HG03103 (cell line): ENCODE measurements around the gene GPBAR1.
"Not testable (repeated sequence)": the region's sequence is repeated elsewhere in the genome, so short reads cannot be mapped to it uniquely, and the experiment has no call there.

Source experiments
- ATAC-seq: cut with Tn5 transposase; IDR thresholded peaks from one replicate; pipeline ENCODE4 v1.9.1; 2021; ENCODE audit warnings: low read depth; ENCODE audit not compliant: unreplicated experiment

The GPBAR1 gene

DNA sequence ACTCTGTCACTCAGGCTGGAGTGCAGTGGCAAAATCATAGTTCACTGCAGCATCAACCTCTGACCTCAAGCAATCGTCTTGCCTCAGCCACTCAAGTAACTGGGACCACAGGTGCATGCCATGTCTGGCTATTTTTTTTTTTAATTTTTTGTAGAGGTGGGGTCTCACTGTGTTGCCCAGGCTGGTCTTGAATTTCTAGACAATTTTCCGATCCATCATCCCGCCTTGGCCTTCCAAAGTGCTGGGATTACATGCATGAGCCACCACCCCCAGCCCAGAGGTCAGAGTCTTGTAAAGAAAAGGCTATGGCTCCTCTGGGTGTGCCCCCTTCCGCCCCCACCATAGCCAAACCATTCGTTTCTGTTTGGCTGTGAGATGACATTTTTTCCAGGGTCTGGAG is 44.6 kb downstream of the GPBAR1 start:
- no peak for ATAC-seq

DNA sequence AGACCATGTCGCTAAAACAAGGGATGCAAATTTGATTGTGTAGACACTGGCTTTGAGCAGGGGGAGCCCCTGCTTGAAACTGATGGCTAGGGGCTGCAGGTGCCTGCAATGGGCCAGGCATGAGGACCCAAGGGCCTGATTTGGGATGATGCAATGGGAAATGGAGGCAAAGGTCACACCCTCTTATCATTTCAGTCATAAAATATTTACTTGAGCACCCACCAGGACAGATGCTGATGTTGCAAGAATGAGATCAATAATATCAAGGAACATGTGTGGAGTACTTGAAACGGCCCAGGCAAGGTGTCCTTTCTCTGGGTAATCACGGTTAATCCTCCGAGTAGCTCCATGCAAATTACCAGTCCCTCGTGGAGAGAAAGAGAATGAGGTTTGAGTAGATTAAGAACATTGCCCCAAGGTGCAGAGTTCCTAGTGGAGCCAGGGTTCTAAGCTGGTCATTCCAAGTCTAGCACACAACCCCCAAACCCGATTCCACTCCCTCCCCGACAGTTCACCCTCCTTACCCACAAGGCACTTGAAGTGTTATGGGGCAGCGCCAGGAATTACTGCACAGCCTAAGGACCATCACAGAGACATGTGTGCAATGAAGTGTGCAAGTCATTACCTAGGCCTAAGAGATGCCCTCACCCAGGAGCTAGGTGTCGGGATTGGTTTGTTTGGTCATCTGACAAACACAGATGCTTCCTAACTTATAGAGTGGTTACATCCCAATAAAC is 45.5 kb downstream of the GPBAR1 start:
- ATAC-seq: no peak

DNA sequence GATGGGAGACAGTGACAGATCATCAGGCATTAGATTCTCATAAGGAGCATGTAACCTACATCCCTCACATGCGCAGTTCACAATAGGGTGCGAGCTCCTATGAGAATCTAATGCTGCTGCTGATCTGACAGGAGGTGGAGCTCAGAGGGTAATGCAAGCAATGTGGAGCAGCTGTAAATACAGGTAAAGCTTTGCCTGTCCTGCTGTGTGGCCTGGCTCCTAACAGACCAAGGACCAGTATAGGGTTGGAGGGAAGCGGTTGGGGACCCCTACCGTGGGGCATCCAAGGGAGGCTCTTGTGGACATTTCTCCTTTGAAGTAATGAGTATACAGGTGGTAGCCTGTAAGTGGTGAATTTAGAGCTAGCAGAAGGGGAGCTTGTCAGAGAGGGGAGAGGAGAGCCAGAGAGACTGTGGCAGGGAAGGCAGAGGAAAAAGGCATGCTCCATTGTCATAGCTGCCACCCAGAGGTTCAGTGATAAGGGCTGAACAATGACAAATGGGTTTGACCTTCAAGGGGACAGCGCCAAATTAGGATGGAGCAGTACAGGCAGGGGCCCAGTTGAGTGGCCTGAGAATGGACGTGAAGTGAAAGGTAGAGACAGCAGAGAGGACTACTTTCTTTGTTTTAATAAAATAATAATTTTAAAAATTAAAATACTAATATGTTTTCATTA is 46.7 kb downstream of the GPBAR1 start:
- no peak for ATAC-seq

DNA sequence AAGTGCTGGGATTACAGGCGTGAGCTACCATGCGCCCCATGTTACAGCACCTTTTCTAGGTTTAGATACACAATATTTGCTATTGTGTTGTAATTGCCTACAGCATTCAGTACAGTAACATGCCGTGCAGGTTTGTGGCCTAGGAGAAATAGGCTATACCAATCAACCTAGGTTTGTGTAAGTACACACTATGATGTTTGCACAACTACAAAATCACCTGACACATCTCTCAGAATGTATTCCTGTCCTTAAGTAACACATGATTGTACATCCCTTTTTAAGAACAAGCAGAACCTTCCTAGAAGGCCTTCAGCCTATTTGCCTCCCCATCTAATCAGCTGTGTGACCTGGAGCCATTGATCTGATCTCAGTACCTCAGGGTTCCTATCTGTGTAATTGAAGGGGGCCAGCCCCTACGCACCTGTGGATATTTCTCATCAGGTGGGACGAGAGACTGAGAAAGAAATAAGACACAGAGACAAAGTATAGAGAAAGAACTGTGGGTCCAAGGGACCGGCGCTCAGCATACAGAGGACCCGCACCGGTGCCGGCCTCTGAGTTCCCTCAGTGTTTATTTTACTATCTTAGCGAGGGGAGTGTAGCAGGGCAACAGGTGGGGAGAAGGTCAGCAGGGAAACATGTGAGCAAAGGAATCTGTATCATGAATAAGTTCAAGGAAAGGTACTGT is 50.2 kb downstream of the GPBAR1 start:
- ATAC-seq: no peak

DNA sequence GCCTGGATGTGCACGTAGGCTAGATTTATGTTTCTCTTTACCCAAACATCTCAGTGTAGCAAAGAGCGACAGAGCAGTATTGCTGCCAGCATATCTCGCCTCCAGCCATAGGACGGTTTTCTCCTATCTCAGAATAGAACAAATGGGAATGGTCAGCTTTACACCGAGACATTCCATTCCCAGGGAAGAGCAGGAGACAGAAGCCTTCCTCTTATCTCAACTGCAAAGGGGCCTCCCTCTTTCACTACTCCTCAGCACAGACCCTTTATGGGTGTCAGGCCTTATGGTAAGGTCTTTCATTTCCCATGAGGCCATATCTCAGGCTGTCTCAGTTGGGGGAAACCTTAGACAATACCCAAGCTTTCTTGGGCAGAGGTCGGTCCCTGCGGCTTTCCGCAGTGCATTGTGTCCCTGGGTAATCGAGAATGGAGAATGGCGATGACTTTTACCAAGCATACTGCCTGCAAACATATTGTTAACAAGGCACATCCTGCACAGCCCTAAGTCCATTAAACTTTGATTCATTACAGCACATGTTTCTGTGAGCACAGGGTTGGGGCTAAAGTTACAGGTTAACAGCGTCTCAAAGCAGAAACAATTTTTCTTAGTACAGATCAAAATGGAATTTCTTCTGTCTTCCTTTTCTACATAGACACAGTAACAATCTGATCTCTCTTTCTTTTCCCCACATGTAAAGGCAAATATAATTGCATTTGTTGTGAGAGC is 50.9 kb downstream of the GPBAR1 start:
- ATAC-seq: not testable (repeated sequence)

DNA sequence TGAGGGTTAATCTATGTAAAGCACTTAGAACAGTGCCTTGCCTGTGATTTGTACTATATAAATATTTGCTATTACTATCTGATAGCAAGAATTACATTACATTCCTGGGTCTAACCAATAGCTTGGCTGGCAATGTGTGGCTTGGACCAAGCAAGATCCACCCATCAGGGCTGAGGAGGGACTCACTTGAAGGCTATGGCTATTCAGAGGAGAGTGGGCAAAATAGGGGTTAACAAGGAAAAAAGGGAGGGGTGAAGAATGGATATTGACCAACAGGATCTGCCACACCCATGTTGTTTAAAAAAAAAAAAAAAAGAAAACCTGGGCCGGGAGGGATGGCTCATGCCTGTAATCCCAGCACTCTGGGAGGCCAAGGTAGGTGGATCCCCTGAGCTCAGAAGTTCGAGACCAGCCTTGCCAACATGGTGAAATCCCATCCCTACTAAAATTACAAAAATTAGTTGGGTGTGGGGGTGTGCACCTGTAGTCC is 51.5 kb downstream of the GPBAR1 start:
- no peak for ATAC-seq

DNA sequence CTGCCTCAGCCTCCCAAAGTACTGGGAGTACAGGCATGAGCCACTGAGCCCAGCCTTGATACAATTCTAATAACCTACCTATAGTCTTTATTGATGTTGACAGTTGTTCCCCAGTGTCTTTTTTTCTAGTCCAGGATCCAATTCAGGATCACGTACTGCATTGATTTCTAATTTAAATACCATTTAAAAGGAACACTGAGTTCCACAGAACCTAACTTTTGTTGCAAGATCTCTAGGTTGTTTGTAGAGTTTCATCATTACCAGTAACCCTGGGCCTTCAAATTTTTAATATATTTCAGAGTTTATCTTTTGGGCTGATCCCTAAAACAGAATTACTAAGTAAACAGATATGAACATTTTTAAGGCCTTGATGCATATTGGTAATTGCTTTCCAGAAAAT is 52.5 kb downstream of the GPBAR1 start:
- no peak for ATAC-seq
